A673 (cell line): ENCODE data around the gene MTREX. TPM values are rescaled to one million over a fixed set of nuclear protein-coding genes. Genes with fewer than 3 reads are reported as not detected.

Experiments
- BruUV-seq: library from RNA; stranded (reverse); fragments of 400-500 nt; replicated peaks from 2 replicates; lab custom pipeline; 2021; lab: Mats Ljungman, UMichigan
- CTCF ChIA-PET: fragments of 300-600 bp; sonication (Branson Sonifier 250); formaldehyde crosslinking; loops from one replicate; lab custom pipeline; 2022; ENCODE audit warnings: antibody characterized with exemption; lab: Charles Lee
- POLR2A ChIA-PET: fragments of 300-600 bp; sonication (Branson Sonifier 250); formaldehyde crosslinking; loops from one replicate; lab custom pipeline; 2022; ENCODE audit warnings: antibody characterized with exemption; ENCODE audit not compliant: low non-redundant PET; lab: Charles Lee
- DNase-seq: peaks from one replicate; pipeline ENCODE4 v3.0.0-alpha.2; 2015; ENCODE audit warnings: low spot score
- H3K27ac ChIP-seq: fragments of 200-600 bp; sonication (generic); 2 replicates; pipeline ENCODE4 v1.5.1; 2016; ENCODE audit warnings: mixed run types, low read depth, mild to moderate bottlenecking, mixed read lengths, antibody characterized with exemption, low read length; ENCODE audit not compliant: poor library complexity, severe bottlenecking
- H3K27me3 ChIP-seq: fragments of 200-600 bp; sonication (generic); replicated peaks from 2 replicates; pipeline ENCODE4 v1.6.1; 2017; ENCODE audit warnings: mixed run types, low read depth, mild to moderate bottlenecking, mixed read lengths, antibody characterized with exemption, low read length; ENCODE audit not compliant: insufficient read depth, poor library complexity
- H3K36me3 ChIP-seq: fragments of 200-600 bp; sonication (generic); 2 replicates; pipeline ENCODE4 v1.6.1; 2016; ENCODE audit warnings: mixed run types, mild to moderate bottlenecking, mixed read lengths, antibody characterized with exemption, low read length; ENCODE audit not compliant: insufficient read depth, poor library complexity, severe bottlenecking
- H3K4me1 ChIP-seq: fragments of 200-600 bp; sonication (generic); 2 replicates; pipeline ENCODE4 v1.6.1; 2017; ENCODE audit warnings: mixed run types, mild to moderate bottlenecking, mixed read lengths, antibody characterized with exemption, low read length; ENCODE audit not compliant: insufficient read depth, poor library complexity, severe bottlenecking
- H3K4me3 ChIP-seq: fragments of 200-600 bp; sonication (generic); 2 replicates; pipeline ENCODE4 v1.5.1; 2016; ENCODE audit warnings: low read depth, mixed run types, mild to moderate bottlenecking, mixed read lengths, low read length; ENCODE audit not compliant: poor library complexity, severe bottlenecking
- H3K9me3 ChIP-seq: fragments of 200-600 bp; sonication (generic); 2 replicates; pipeline ENCODE4 v1.6.1; 2016; ENCODE audit warnings: mixed run types, low read depth, mild to moderate bottlenecking, mixed read lengths, antibody characterized with exemption, low read length; ENCODE audit not compliant: poor library complexity, severe bottlenecking
- CTCF ChIP-seq: fragments of 300-800, 200-600 bp; sonication (generic); conservative IDR thresholded peaks from 2 replicates; pipeline ENCODE4 v1.5.1; 2017; ENCODE audit warnings: low read depth, mild to moderate bottlenecking, antibody characterized with exemption, low read length, moderate library complexity, mixed read lengths
- EZH2 ChIP-seq: fragments of 200-600 bp; sonication (generic); IDR thresholded peaks from 2 replicates; pipeline ENCODE4 v1.6.1; 2017; ENCODE audit warnings: borderline replicate concordance, low read depth, mild to moderate bottlenecking, mixed read lengths, antibody characterized with exemption, low read length; ENCODE audit not compliant: poor library complexity, severe bottlenecking
- intact Hi-C: fragments of 100-400 bp; cut with micrococcal nuclease; formaldehyde crosslinking; loops from one replicate; pipeline ENCODE4 v1.10.0; 2022; ENCODE audit not compliant: unreplicated experiment
- total RNA-seq: library from RNA; stranded (reverse); gene quantifications from 2 replicates; pipeline ENCODE4 v1.2.3, GENCODE V29; 2021

The MTREX gene
- total RNA-seq, 1 experiment from 2014 or later = 135 TPM

- no TSS peak for BruUV-seq
- H3K9me3 ChIP-seq = no peaks in the 10 kb centered on the region
- intact Hi-C loops = no loop called here
- H3K36me3 ChIP-seq = peaks cover 35% of the 10 kb centered on the region
- no peaks in the 10 kb centered on the region for H3K27me3 ChIP-seq
- H3K27ac ChIP-seq = no peak overlapping the region
- ChIA-PET POLR2A (no interaction called here), CTCF (no interaction called here)
- no peaks in the 10 kb centered on the region for H3K4me1 ChIP-seq
- no peak for DNase-seq
- TF ChIP-seq EZH2 (no peak), CTCF (no peak)
- no peak overlapping the region for H3K4me3 ChIP-seq
Measured at GRCh38 chr5:55325621-55326020, 17.8 kb downstream of the MTREX start.

GRCh38 chr5:55327281-55327680, 19.5 kb downstream of the MTREX start:
- ChIA-PET CTCF (no interaction called here), POLR2A (no interaction called here)
- intact Hi-C loops = no loop called here
- no peak overlapping the region for H3K4me3 ChIP-seq
- H3K27ac ChIP-seq = no peak overlapping the region
- no peak for DNase-seq
- BruUV-seq = no TSS peak
- TF ChIP-seq EZH2 (no peak), CTCF (no peak)
- H3K4me1 ChIP-seq = no peaks in the 10 kb centered on the region
- no peaks in the 10 kb centered on the region for H3K9me3 ChIP-seq
- H3K36me3 ChIP-seq = peaks cover 35% of the 10 kb centered on the region
- no peaks in the 10 kb centered on the region for H3K27me3 ChIP-seq

GRCh38 chr5:55331321-55331720, 23.5 kb downstream of the MTREX start:
- no TSS peak for BruUV-seq
- intact Hi-C loops = no loop called here
- ChIA-PET CTCF (no interaction called here), POLR2A (no interaction called here)
- H3K4me3 ChIP-seq = no peak overlapping the region
- DNase-seq = no peak
- TF ChIP-seq CTCF (no peak), EZH2 (no peak)
- no peaks in the 10 kb centered on the region for H3K27me3 ChIP-seq
- H3K9me3 ChIP-seq = no peaks in the 10 kb centered on the region
- H3K27ac ChIP-seq = no peak overlapping the region
- H3K4me1 ChIP-seq = no peaks in the 10 kb centered on the region
- peaks cover 41% of the 10 kb centered on the region for H3K36me3 ChIP-seq
